ENCODE results near the gene UPB1. TPM values are rescaled to one million over a fixed set of nuclear protein-coding genes. Genes with fewer than 3 reads are reported as not detected.

The UPB1 gene
- total RNA-seq, 1 experiment from 2014 or later = 0.47 TPM

- Histone ChIP-seq H3K27me3 (replicated peaks) (no peaks in the 10 kb centered on the region), H3K4me3 (no peak overlapping the region), H3K36me3 (peaks cover 70% of the 10 kb centered on the region), H3K9me3 (replicated peaks) (no peaks in the 10 kb centered on the region), H3K27ac (no peak overlapping the region), H3K4me1 (replicated peaks) (peaks cover 6% of the 10 kb centered on the region; the same call in 1 of the 2 replicates)
- no peak for DNase-seq (ENCODE audit: low read depth in 1 of 2, low spot score in 2 of 2)
These were observed 64.3 kb downstream of the UPB1 start for GRCh38 chr22:24559471-24559870.

DNA sequence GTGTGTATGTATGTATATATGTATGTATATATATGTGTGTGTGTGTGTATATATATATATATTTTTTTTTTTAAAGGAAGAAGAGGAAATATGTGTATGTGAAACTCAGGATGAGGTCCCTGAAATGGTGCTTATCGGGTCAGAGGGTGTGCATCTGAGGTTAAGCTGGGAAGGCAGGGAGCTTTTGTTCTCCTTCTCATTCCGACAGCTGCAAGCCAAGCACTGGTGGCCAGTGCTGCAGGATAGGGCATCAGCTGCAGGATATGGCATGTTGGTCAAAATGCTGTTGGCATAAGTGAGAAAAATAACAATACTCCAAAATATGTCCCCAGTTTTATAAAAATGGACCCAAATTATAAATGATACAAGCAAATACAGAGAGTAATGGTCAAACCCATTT, 68.1 kb downstream of the UPB1 start:
- no peak overlapping the region for H3K27ac ChIP-seq
- H3K9me3 ChIP-seq (replicated peaks) = no peaks in the 10 kb centered on the region
- DNase-seq (ENCODE audit: low read depth in 1 of 2, low spot score in 2 of 2) = no peak
- H3K36me3 ChIP-seq = peaks cover 75% of the 10 kb centered on the region
- no peaks in the 10 kb centered on the region for H3K27me3 ChIP-seq (replicated peaks)
- H3K4me3 ChIP-seq = no peak overlapping the region
- H3K4me1 ChIP-seq (replicated peaks) = peaks cover 14% of the 10 kb centered on the region

- Histone ChIP-seq H3K27me3 (replicated peaks) (no peaks in the 10 kb centered on the region), H3K27ac (no peak overlapping the region), H3K36me3 (peaks cover 73% of the 10 kb centered on the region), H3K4me1 (replicated peaks) (peaks cover 14% of the 10 kb centered on the region), H3K4me3 (no peak overlapping the region), H3K9me3 (replicated peaks) (no peaks in the 10 kb centered on the region)
- no peak for DNase-seq (ENCODE audit: low read depth in 1 of 2, low spot score in 2 of 2)
These were observed 69.4 kb downstream of the UPB1 start for GRCh38 chr22:24564376-24565058.

GRCh38 chr22:24565077-24565476, 69.9 kb downstream of the UPB1 start:
- Histone ChIP-seq H3K27me3 (replicated peaks) (no peaks in the 10 kb centered on the region), H3K4me1 (replicated peaks) (peaks cover 14% of the 10 kb centered on the region), H3K27ac (no peak overlapping the region), H3K36me3 (peaks cover 75% of the 10 kb centered on the region), H3K4me3 (no peak overlapping the region), H3K9me3 (replicated peaks) (no peaks in the 10 kb centered on the region)
- no peak for DNase-seq (ENCODE audit: low read depth in 1 of 2, low spot score in 2 of 2)

DNA sequence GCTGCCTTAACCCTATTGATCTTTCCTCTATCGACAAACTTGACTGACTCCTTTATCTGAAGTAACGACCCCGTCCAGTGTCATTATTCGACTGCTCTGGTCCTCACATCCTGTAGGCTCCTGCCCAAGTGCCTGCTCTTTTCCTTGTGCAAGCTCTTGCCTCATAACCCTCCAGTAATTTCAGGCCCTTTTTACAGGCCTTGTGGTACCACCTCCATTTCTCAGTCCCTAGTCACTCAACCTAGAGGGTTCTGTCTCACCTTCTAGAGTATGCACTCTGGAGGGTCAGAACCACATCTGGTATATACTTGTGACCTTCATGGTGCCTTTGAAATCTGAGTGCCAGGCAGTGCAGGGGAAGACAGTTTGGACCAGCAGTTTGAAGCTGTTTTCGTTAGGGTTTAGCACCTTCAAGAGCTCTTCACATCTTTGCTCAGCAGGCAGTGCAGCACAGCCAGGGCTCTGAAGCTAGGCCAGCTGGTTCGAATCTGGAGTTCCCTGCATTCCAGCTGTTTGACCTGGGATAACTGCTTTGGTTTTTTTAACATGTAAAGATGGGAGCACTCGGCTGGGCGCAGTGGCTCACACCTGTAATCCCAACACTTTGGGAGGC, 71.9 kb downstream of the UPB1 start:
- Histone ChIP-seq H3K9me3 (replicated peaks) (no peaks in the 10 kb centered on the region), H3K27ac (no peak overlapping the region), H3K4me3 (no peak overlapping the region), H3K27me3 (replicated peaks) (no peaks in the 10 kb centered on the region), H3K36me3 (peaks cover 79% of the 10 kb centered on the region), H3K4me1 (replicated peaks) (peaks cover 14% of the 10 kb centered on the region)
- no peak for DNase-seq (ENCODE audit: low read depth in 1 of 2, low spot score in 2 of 2)

GRCh38 chr22:24567668-24568067, 72.5 kb downstream of the UPB1 start:
- no peak for DNase-seq (ENCODE audit: low read depth in 1 of 2, low spot score in 2 of 2)
- no peak overlapping the region for H3K4me3 ChIP-seq
- no peak overlapping the region for H3K27ac ChIP-seq
- peaks cover 14% of the 10 kb centered on the region for H3K4me1 ChIP-seq (replicated peaks)
- H3K27me3 ChIP-seq (replicated peaks) = no peaks in the 10 kb centered on the region
- H3K36me3 ChIP-seq = peaks cover 79% of the 10 kb centered on the region
- H3K9me3 ChIP-seq (replicated peaks) = no peaks in the 10 kb centered on the region

GRCh38 chr22:24571266-24571665, 76.1 kb downstream of the UPB1 start:
- H3K36me3 ChIP-seq = peaks cover 76% of the 10 kb centered on the region
- H3K9me3 ChIP-seq (replicated peaks) = no peaks in the 10 kb centered on the region
- DNase-seq (ENCODE audit: low read depth in 1 of 2, low spot score in 2 of 2) = no peak
- H3K4me3 ChIP-seq = no peak overlapping the region
- no peaks in the 10 kb centered on the region for H3K27me3 ChIP-seq (replicated peaks)
- H3K27ac ChIP-seq = no peak overlapping the region
- H3K4me1 ChIP-seq (replicated peaks) = peaks cover 8% of the 10 kb centered on the region

GRCh38 chr22:24576778-24577177, 81.6 kb downstream of the UPB1 start:
- no peak overlapping the region for H3K27ac ChIP-seq
- H3K4me3 ChIP-seq = no peak overlapping the region
- H3K9me3 ChIP-seq (replicated peaks) = no peaks in the 10 kb centered on the region
- peaks cover 45% of the 10 kb centered on the region for H3K36me3 ChIP-seq
- no peaks in the 10 kb centered on the region for H3K4me1 ChIP-seq (replicated peaks)
- no peaks in the 10 kb centered on the region for H3K27me3 ChIP-seq (replicated peaks)
- DNase-seq (ENCODE audit: low read depth in 1 of 2, low spot score in 2 of 2) = no peak

Other genes with a start within 250 kb of the UPB1 start
- 34.0 and 42.4 TPM in 2 replicates for gene SPECC1L, start 224.5 kb upstream of the UPB1 start, total RNA-seq (2014; rRNA removed; shearing (Covaris generic))
- 3.4 and 3.6 TPM in 2 replicates for gene ADORA2A, start 67.7 kb upstream of the UPB1 start, total RNA-seq (2014; rRNA removed; shearing (Covaris generic))
- 97.1 and 112 TPM in 2 replicates for gene GUCD1, start 59.8 kb downstream of the UPB1 start, total RNA-seq (2014; rRNA removed; shearing (Covaris generic))
- 193 and 234 TPM in 2 replicates for gene SNRPD3, start 60.7 kb downstream of the UPB1 start, total RNA-seq (2014; rRNA removed; shearing (Covaris generic))
- 1.5 and 2.3 TPM in 2 replicates for gene LRRC75B, start 97.7 kb downstream of the UPB1 start, total RNA-seq (2014; rRNA removed; shearing (Covaris generic))
- 0.06 and 0.61 TPM in 2 replicates for gene GGT1, start 107.9 kb downstream of the UPB1 start, total RNA-seq (2014; rRNA removed; shearing (Covaris generic))